ENCODE measurements around the gene CYSLTR2.

DNA sequence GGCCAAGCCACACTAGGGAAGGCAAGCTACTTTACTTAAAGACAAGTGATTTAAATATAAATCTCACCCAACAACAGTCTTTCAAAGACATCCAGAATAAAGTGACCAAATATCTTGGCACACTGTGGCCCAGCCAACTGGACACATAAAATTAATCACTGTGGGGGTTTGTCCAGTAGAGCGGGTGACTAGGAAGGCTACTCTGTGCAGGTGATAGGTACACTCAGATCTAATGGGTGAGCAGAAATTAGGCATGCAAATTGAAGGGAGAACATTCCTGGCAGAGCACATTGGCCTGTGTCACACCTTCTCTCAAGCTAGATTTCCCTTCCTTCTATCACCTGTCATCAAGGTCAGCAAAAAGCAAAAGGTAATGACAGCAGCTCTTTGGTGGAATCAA lies 23.4 kb upstream of the CYSLTR2 start:
- TF ChIP-seq CTCF (IDR thresholded peaks at IDR 0.05), result no peak
- no peak for TF ChIP-seq POLR2AphosphoS5 (IDR thresholded peaks at IDR 0.05)
- no peak for TF ChIP-seq POLR2A (IDR thresholded peaks at IDR 0.05)

Measured in prostate gland (tissue), 2 donors.